Activated CD4-positive, alpha-beta T cell treated with anti-CD3 and anti-CD28 coated beads, Interleukin-2, Interleukin-4, amounts not matched to agents 100 ng/mL and 50 ng/mL, durations not matched to agents 16 hours and 8 hours (primary cell): ENCODE data around the gene RGP1.

ENCODE experiments used
- DNase-seq: peaks from one replicate; pipeline ENCODE4 v3.0.0-alpha.2; 2020; ENCODE audit warnings: low spot score

Gene RGP1

GRCh38 chr9:35771943-35772342, 22.9 kb downstream of the RGP1 start:
- no peak for DNase-seq

- DNase-seq = no peak
Measured at GRCh38 chr9:35774907-35775635, 26.0 kb downstream of the RGP1 start.

- DNase-seq = no peak
Measured at GRCh38 chr9:35776018-35776417, 26.9 kb downstream of the RGP1 start.

- no peak for DNase-seq
Measured at GRCh38 chr9:35778496-35778895, 29.4 kb downstream of the RGP1 start.

- DNase-seq = no peak
Measured at GRCh38 chr9:35781066-35781465, 32.0 kb downstream of the RGP1 start.

GRCh38 chr9:35783418-35783817, 34.3 kb downstream of the RGP1 start:
- no peak for DNase-seq

GRCh38 chr9:35789541-35789940, 40.5 kb downstream of the RGP1 start:
- no peak for DNase-seq

GRCh38 chr9:35790025-35790384, 40.9 kb downstream of the RGP1 start:
- no peak for DNase-seq

GRCh38 chr9:35790385-35791296, 41.6 kb downstream of the RGP1 start:
- peak; percentile 56 for DNase-seq

GRCh38 chr9:35791297-35791921, 42.3 kb downstream of the RGP1 start, which contains the start of gene NPR2:
Gene NPR2, plus strand, starts transcription at chr9:35791591. Its CDS starts 818 bp downstream, at chr9:35792409.
- DNase-seq = no peak

GRCh38 chr9:35792024-35792813, 43.1 kb downstream of the RGP1 start:
- no peak for DNase-seq

- no peak for DNase-seq
Measured at GRCh38 chr9:35792826-35793225, 43.7 kb downstream of the RGP1 start.

- DNase-seq = no peak
Measured at GRCh38 chr9:35793461-35793860, 44.4 kb downstream of the RGP1 start.

GRCh38 chr9:35795695-35796094, 46.6 kb downstream of the RGP1 start:
- DNase-seq = no peak

- no peak for DNase-seq
Measured at GRCh38 chr9:35797311-35798109, 48.4 kb downstream of the RGP1 start.

- DNase-seq = peak; percentile 52
Measured at GRCh38 chr9:35798658-35799374, 49.7 kb downstream of the RGP1 start.

GRCh38 chr9:35800530-35800929, 51.4 kb downstream of the RGP1 start:
- DNase-seq = no peak

GRCh38 chr9:35801328-35802128, 52.4 kb downstream of the RGP1 start:
- no peak for DNase-seq

GRCh38 chr9:35806101-35806500, 57.0 kb downstream of the RGP1 start:
- no peak for DNase-seq
